Right hindlimb (tissue), 1 donor: Measurements from ENCODE around the gene SPTA1.
"Not testable (repeated sequence)": the region's sequence is repeated elsewhere in the genome, so short reads cannot be mapped to it uniquely, and the experiment has no call there.

ENCODE experiments used
- DNase-seq: peaks from one replicate; pipeline ENCODE4 v3.0.0-alpha.2; 2018

Gene SPTA1

DNA sequence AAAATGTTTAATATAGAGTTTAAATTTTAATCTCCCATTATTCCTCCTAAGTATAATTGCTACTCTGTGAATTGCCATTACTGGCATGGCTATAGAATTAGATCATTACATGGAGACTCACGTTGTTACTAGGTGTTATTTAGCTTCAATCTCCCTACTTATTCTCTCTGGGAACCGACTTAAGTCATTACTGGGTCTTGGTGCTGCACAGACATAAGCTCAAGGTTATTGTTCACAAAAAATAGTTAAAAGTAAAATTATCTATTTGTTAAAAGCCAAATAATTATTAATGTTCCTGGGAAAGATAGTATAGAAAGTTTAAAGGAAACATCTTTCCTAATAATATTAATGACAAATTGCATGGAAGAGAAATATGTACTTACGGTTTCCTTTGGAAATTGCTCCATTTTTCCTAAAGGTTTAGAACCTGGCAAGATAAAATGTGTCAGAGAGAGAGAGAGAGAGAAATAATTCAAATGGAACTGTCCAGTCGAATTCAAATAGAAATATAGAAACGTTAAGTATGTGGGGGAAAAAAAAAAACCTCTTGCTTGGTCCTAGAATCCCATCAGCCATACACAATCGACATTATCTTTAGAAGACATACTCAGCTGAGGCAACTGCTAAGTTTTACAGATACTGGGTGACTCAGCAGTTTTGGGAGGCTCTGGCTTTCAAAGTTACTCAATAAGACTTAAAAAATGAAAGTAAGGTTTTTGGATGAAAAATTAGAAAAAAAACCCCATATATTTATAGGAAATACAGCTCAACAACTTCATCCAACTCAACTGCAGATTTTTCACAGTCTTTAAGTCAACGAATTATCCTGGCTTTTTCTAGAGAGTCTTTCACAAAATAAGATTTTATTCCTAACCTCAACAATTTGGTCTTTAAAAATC is at the start of gene SPTA1:
Gene SPTA1 (minus strand): TSS at position 605 of the 899 bp plus-strand sequence. CDS start 198 bp downstream, at position 407.
- DNase-seq: no peak

DNA sequence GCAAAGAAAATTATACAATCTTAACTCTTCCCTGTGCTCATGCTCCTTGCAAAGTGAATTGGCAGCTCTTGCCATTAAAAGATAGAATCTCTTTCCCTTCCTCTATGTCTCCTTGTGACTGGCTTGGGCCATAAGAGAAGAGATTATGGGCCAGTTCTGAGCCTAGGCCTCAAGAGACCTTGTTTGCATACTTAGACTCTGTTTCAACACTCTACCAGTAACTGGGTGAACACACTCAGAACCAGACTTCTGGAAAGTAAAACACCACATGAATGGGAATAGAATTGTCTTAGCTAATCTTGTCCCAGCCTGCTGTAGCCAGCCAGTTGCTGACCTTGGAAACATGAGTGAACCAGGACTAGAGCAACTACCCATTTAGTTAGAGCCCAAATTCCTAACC is 49.3 kb upstream of the SPTA1 start:
- DNase-seq: no peak

DNA sequence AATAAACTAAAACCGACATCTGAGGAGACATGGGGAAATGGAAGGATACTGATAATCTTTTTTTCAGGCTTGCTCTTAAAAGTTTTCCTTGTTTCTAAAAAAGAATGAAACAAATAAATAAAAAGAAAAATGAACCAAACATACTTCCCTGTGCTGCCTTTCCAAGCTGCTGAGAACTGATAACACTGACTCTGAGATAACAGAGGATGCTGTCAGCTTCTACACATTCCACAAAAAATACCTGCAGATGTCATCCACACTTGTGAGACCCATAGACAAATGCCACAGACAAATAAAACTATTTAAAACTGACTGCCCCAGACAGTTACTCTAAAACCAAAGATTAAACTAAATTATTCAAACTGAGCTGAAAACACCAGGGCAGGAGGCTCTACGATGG is 46.0 kb upstream of the SPTA1 start:
- no peak for DNase-seq

DNA sequence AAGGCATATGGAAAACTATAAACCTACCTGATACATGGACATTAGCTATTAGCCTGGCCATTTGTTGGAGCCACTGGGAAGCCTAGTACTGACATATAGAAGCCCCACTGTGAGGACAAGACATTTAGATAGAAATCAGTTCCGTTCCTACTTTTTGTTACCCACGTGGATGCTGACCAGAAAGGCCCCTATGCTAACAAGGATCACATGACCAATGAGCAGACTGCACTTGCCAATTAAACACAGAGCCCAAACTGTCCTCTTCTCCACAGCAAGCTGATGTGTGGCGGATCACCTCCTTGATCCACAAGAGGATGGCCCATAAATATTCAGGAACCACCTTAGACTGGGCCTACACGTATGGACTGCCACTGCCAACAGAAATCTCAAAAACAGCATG is 45.2 kb upstream of the SPTA1 start:
- DNase-seq: no peak

DNA sequence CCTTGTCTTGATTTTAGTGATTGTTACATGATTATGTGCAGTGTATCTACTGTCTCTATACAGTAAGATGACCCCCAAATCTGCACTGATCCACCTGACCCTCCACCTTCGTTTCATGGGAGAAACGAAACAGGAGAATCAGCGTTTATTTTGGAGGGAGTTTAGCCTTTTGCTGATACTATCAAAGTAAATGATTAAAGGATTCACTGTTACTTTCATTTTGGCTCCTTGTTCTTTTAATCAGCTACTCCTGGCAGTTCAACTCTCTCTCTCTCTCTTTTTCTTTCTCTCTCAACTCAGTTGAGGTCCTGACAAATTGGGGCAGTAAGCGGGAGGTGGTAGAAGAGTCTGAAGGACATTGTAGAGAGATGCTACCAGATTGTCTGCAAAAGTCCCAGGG is 43.9 kb upstream of the SPTA1 start:
- DNase-seq: no peak

DNA sequence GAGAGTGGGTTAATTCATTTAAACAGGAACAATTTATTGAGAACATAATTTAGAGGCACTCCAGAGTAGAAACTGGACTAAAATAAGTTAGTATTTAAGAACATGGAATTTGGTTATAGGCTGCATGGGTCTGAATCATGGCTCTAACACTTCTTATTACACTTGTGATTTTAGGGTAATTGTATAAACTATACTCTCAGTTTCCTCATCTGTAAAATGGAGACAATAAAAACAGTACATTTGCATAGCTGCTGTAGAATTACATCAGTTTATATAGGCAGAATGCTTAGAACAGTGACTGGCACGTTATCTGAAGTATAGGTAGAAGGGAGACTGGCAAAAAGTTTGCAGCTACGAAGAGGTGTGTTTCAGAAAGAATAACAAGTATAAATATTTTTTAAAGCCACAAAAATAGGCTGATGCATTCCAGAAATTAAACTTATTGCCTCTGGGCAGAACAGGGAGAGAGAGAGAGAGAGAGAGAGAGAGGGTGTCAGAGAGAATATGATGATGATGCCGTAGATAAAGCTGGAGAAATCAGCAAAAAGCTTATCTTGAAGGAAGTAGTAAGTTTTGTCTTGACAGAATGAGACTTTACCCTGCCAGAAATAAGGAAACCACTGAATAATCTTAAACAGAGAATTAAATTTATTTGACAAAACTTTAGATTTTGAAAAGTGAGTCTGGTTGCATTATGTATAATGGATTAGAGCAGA is 42.2 kb upstream of the SPTA1 start:
- DNase-seq: no peak

DNA sequence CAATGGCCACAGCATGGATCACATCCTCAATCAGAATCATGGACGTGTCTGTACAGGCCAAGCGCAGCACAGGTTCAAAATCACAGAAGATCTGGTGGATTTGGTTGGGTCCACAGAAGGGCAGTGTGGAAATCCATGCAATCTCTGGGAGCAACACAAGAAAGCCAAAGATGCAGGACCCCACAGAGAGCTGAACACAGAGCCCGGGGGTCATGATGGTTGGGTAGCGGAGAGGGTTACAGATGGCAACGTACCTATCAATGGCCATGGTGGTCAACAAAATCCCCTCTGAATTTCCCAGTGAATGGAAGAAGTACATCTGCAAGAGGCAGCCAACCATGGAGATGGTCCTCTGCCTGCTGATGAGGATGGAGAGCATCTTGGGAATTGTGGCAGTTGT is 37.9 kb upstream of the SPTA1 start:
- DNase-seq: no peak

DNA sequence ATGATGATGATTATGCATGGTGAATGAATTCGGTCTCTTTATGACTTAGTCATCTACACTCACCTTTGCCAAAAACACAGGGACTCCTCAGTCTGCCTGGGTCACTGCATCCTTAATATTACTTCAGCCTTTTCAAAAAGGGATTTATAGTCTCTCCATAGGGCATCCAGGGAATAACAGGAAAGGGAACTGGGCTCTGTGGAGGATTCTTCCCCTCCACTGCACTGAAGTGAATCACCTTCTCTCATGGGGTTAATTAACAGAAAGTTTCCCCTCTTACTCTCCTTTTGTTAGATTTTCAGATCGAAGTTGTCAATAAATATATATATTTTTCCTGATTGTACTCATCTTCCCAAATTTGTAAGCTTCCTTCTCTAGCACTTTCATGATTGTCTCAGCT is 34.1 kb upstream of the SPTA1 start, which contains the start of gene OR6K3:
Gene OR6K3 (minus strand): TSS at position 101 of the 400 bp plus-strand sequence. CDS start 2,605 bp downstream, outside the sequence.
- no peak for DNase-seq

DNA sequence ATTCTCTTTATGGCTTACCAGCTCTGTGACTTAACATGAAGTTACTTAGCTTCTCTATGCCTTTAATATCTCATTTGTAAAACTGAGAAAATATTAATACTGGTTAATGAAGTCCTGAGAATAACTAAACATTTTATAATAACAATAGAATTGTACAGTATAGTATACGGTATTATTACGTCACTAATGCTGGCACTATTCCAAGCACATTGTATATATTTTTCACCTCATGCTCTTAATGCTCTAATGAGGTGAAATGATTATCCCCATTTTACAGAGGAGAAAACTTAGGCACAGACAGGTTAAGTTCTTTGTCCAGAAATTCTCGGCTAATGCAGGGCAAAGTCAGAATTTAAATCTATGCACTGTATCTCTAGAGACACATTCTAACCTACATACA is 33.1 kb upstream of the SPTA1 start:
- no peak for DNase-seq

DNA sequence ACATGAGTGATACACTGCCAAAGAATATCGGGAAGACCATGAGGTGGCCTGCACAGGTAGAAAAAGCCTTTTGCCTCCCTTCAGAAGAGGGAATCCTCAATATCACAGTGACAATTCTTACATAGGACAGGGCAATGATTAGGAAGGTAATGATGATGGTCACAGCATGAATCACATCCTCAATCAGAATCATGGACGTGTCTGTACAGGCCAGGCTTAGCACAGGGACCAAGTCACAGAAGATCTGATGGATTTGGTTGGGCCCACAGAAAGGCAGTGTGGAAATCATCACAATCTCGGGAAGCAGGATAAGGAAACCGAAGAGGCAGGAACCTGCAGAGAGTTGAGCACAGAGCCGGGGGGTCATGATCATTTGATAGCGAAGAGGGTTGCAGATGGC is 30.8 kb upstream of the SPTA1 start:
- no peak for DNase-seq

DNA sequence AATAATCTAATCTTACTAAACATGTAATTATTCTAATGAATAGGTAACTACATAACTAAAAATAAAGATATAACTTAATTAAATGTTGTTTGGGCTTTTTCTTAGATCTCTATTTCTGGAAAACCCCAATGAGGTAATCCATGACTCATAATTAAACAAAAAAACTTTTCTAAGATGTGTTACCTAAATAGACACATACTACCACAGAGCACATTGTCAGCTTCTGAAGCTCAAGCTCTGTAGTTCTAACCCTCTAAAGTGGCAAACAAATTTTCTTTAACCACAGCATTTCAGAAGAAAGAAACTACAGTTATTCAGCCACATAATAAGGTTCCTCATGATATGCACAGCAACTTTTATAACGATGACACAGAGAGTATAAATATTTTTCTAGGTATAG is 29.8 kb upstream of the SPTA1 start:
- no peak for DNase-seq

DNA sequence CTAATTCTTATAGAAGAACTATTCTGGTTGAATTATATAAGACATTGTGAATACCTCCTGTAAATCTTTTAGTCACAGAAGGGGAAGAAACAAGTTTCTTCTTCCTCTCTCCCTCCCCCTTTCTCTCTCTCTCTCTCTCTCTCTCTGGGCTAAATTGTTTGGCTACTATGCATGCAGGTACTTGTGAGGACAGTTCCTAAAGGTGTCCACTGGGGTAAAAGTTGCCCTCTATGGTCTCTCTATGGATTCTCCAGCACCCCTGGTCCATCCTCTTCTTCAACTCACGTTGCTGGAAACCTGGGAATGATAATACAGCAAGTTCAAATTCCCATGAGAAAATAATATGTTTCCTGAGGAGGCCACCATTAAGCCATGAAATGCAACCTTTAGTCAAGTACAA is 28.2 kb upstream of the SPTA1 start:
- no peak for DNase-seq

DNA sequence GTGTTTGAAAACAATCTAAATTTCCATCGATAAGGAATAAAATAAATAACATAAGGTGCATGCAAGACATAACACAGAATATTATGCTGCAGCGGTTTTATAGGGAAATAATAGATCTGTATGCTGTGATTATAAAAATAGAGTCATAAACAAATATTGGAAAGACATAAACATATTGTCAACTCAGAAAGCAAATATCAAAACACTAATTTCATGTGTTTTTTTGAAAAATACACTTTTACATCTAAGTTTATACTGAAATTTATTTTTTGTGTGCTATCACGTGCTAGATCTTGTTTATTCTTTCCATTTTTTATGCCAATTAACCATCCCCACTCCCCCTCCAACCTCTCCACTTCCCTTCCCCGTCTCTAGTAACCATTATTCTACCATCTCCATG is 24.6 kb upstream of the SPTA1 start:
- DNase-seq: no peak

DNA sequence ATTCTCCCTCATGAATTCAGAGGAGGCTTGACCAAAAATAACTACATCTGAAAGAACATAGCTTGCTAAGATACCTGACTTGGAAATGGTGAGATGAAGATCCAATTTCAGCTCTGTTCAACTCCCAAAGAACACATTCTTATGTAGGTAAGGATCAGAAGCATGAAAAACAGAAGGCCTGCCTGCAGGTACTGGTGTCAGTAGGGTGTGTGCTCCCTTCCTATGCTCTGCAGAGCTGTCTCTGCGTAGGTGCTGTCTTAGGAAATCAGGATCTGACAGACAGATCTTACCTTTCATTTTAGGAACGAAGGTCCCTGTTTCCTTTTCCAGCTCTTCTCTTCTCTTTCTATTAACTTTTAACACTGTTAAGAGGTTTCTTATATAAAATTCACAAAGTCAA is 19.6 kb upstream of the SPTA1 start:
- no peak for DNase-seq

DNA sequence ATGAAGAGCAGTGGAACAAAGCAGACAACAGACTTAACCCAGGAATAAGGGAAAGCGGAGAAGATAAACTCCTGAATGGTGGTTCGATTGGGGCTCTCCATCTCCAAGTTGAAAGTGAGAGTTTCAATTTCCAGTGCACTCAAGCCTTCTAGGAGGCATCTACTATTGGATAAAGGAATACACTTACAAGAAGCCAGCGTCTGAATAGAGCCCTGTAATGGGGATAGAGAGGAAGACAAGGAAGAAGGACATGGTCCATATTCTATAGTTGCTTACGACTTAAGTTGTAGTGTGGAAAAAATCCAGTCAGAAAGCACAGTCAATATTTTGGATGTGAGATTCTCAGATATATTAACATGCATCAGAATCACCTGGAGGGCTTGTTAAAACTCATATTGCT is 14.0 kb upstream of the SPTA1 start, which contains the start of gene OR6K2:
Gene OR6K2 (minus strand): TSS at position 101 of the 400 bp plus-strand sequence. CDS start 0 bp downstream, at position 101.
- DNase-seq: no peak

DNA sequence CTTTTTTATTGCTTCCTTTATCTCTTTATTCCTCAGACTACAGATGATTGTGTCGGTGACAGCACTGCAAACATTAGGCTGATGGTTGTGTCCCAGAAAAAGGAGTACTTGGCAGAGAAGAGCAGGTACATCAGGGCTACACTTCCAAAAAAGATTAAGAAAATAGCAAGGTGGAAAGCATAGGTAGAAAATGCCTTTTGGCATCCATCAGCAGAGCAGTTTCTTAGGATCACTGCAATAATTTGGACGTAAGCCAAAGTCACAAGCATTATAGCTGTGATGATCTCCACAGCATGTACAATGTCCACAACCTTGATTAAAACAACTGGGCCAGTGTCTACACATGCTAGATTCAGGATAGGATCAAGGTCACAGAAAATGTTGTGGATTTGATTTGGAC is 8.1 kb upstream of the SPTA1 start:
- no peak for DNase-seq

DNA sequence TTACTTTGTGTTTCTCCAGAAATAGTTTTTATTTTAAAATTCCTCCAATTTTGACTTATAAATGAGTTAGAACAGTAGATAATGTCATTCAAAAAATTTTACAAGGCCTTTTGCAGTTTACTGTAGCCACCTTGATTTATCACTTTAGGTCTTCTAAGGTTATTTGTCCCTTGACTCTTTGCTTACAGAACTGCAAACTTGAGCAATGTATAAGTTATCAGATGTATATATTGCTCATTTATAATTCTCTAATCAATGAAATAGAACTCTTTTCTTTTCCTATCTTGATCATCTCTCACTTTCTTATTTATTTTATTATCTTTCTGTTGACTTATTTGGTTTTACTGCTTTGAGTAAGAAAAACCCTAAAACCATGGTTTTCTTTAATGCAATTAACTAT is 5.8 kb upstream of the SPTA1 start:
- no peak for DNase-seq

DNA sequence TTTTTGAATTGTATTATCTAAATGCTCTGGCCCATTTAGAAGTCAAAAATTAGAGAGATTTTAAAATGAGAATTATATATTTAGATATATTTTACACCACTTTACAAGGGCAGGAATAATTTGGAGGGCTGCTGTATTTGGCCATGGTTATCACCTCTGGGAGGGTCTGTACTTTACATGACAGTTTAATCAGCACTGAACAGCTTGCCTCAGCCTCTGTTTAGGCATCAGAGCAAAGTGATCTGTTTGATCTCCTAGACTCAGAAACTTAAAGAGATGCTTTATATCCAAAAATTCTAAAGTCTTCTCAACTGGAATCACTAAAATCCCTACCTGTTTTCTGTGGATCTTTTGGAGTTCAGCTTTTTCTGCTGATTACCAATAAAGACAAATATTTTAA is 5.4 kb upstream of the SPTA1 start:
- DNase-seq: no peak

DNA sequence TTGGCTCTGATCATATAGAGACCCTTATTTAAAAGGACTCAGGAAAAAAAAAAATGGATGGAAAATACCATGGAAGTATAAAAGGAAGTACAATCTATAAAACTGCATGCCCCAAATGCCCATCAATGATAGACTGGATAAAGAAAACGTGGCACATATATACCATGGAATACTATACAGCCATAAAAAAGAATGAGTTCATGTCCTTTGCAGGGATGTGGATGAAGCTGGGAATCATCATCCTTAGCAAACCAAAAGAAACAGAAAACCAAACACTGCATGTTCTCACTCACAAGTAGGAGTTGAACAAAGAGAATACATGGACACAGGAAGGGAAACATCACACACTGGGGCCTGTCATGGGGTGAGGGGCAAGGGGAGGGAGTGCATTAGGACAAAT is 4.6 kb upstream of the SPTA1 start:
- not testable (repeated sequence) for DNase-seq

DNA sequence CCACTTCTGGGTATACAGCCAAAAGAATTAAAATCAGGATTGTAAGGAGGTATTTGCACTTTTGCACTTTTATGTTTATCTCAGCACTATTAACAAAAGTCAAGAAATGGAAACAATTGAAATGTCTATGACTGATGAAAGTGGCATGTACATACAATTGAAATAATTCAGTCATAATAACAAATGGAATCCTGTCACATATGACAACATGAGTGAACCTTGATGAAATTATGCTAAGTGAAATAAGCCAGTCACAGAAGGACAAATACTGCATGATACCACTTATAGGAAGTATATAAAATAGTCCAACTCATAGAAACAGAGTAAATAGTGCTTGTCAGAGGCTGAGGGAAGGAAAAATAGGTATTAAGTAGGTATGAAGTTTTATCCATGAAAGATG is 3.4 kb upstream of the SPTA1 start:
- no peak for DNase-seq

DNA sequence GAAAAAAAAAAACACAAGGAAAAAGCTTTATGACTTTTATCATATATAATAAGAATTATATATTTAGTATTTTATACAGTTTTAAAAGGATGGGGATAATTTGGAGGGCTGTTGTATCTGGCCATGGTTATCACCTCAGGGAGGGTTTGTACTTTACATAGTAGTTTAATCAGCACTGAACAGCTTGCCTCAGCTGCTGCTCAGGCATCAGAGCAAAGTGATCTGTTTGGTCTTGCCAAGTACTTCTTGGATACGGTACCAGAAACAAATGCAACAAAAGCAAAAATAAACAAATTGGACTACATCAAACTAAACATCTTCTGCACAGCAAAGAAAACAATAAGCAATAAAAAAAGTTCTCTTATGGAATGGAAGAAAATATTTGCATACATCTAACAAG is 2.6 kb upstream of the SPTA1 start:
- no peak for DNase-seq

DNA sequence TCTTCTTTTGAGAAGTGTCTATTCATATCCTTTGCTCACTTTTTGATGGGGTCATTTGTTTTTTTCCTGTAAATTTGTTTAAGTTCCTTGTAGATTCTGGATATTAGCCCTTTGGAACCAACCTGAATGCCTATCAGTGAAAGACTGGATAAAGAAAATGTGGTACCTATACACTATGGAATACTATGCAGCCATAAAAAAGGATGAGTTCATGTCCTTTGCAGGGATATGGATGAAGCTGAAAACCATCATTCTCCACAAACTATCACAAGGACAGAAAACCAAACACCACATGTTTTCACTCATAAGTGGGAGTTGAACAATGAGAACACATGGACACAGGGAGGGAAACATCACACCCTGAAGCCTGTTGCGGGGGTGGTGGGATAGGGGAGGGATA is 1.8 kb upstream of the SPTA1 start:
- not testable (repeated sequence) for DNase-seq

DNA sequence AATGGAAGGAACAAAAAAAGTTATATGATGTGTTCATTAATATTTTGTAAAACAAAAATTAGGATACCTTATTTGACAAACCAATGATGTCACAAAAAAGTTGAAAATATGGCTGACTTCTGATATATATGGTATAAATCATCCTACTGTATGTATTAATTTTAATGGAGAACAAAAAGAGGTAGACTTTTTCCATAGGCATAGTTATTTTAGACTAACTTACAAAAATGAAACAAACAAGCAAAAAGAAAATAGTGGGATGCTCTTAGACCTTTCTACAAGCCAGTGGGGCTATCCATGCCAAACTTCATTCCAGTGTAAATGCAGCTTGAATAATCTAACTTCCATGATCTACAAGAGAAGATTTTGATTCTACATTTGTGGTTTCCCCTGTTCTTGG is 522 bp upstream of the SPTA1 start:
- no peak for DNase-seq

DNA sequence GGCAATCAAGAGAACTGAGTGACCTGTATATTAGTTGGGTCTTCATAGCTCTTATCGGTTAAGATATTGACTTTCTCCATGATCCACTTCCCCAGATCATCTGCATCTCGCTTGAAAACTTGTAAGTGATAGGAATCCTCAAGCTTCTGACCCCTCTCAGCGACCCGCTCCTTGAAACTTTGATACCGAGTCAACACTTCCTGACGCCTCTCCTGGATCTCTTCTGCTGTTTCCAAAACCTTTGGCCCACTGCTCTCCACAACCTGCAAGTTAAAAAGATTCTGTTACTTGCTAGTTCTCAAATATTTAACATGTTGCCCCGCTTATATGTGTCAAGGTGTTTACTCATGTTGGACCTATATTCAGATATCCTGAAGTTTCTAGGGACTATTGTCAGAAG is 1.4 kb downstream of the SPTA1 start:
- no peak for DNase-seq
